GM18909 (cell line): ENCODE results near the gene MACROD2.
"Not testable (repeated sequence)": the region's sequence is repeated elsewhere in the genome, so short reads cannot be mapped to it uniquely, and the experiment has no call there.

Source experiments
- ATAC-seq: cut with Tn5 transposase; IDR thresholded peaks from one replicate; pipeline ENCODE4 v1.9.1; 2021; ENCODE audit warnings: mild to moderate bottlenecking; ENCODE audit not compliant: unreplicated experiment, poor library complexity

Gene MACROD2

GRCh38 chr20:14951707-14952418 is 956.5 kb downstream of the MACROD2 start:
- no peak for ATAC-seq

- no peak for ATAC-seq
Measured at GRCh38 chr20:14953736-14954135, 958.4 kb downstream of the MACROD2 start.

DNA sequence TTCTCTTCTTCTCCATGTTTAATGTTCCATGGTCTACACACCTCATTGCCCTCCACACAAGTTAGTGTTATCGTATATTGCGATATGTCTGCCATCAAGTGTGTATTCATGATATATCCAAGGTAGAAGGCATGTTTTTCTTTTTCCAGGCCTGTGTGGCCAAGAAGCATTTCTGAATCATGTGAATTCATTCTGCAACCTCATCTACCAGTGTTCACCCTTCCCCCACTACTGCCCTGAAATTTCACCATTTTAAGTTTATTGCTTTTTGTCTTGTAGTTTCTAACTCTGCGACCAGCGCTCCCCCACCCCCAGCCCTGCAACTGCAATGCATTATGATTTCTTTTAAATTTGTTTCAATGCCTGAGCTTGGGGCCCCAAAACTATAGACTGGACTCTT is 960.1 kb downstream of the MACROD2 start:
- ATAC-seq, result no peak

- ATAC-seq, result no peak
Measured at GRCh38 chr20:14956026-14956425, 960.7 kb downstream of the MACROD2 start.

DNA sequence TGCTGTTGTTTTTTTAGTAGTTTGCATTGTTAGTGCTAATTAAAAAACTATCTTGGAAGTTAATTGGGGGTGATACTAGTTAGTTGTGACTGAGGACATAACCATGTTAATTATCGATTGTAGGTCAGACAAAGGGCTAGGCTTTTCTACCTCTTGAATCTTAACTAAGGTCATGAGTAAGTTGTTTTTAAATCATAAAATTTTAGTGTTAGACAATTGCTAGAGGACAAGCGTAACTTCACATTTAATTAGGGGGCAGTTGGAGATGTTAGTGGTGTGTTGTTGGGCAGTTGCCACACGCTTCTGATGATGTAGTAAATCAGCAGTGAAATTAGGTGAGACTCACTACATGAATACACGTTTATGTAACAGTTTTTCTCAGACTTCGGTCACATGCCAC is 961.2 kb downstream of the MACROD2 start:
- ATAC-seq, result no peak

GRCh38 chr20:14957402-14957801 is 962.1 kb downstream of the MACROD2 start:
- no peak for ATAC-seq

DNA sequence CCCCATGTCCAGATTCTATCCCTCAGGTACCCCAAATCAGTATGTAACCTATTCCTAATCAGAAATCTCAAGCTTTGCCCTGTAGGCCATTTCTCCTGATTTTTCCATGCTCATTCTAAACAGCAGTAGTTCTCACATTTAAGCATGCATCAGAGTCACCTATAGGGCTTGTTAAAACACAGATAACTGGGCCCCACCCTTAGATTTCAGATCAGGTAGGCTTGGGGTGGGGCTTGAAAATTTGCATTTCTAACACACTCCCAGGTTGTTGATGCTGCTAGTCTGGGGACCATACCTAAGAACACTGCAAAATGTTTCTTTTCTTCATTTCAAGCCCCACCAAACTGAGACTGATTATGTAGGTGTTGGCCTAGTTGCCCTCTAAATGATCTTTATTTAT is 963.3 kb downstream of the MACROD2 start:
- ATAC-seq, result no peak

GRCh38 chr20:14959506-14960475 is 964.5 kb downstream of the MACROD2 start:
- ATAC-seq, result no peak

- no peak for ATAC-seq
Measured at GRCh38 chr20:14960831-14961230, 965.5 kb downstream of the MACROD2 start.

GRCh38 chr20:14963262-14963663 is 967.9 kb downstream of the MACROD2 start:
- no peak for ATAC-seq

- ATAC-seq, result no peak
Measured at GRCh38 chr20:14966203-14966602, 970.9 kb downstream of the MACROD2 start.

- ATAC-seq, result no peak
Measured at GRCh38 chr20:14966808-14967207, 971.5 kb downstream of the MACROD2 start.

GRCh38 chr20:14972256-14972655 is 976.9 kb downstream of the MACROD2 start:
- no peak for ATAC-seq

GRCh38 chr20:14972690-14973089 is 977.4 kb downstream of the MACROD2 start:
- no peak for ATAC-seq

DNA sequence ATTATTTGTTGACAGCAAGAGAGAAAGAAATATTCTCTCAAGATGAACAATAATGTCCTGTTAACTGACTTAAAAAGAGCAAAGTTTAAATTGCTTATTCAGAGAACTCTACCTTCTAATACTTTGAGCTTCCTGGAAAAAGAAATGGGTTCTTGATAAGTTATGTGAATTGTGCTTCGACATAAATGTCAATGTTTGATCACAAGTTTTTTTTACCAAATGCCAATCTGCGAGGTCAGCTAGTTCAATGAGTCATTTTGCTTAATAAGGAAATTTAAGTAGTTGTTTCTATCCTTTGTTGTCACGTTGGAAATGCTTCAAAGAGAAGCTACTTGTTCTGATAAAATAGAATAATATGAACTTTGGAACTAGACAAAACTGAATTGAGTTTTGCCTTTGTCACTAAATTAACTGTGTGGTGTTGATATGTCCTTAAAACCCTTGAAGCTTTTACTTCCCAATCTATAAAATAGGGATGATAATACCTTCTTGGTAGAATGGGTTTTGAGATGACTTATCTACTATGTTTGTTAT is 984.2 kb downstream of the MACROD2 start:
- no peak for ATAC-seq

DNA sequence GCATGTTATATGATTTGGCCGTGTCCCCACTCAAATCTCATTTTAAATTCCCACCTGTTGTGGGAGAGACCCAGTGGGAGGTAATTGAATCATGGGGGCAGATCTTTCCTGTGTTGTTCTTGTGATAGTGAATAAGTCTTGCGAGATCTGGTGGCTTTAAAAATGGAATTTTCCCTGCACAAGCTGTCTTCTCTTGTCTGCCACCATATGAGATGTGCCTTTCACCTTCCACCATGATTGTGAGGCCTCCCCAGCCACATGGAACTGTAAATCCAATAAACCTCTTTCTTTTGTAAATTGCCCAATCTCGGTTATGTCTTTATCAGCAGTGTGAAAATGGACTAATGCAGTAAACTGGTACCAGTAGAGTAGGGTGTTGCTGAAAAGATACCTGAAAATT is 986.2 kb downstream of the MACROD2 start:
- ATAC-seq, result not testable (repeated sequence)

DNA sequence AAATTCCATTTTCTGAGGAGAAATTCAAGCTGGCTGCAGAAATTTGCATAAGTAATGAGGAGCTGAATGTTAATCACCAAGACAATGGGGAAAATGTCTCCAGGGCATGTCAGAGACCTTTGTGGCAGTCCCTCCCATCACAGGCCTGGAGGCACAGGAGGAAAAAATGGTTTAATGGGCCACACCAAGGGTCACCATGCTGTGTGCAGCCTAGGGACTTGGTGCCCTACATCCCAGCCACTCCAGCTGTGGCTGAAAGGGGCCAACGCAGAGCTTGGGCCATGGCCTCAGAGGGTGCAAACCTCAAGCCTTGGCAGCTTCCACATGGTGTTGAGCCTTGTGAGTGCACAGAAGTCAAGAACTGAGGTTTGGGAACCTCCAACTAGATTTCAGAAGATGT is 987.0 kb downstream of the MACROD2 start:
- ATAC-seq, result not testable (repeated sequence)

GRCh38 chr20:14984305-14984704 is 989.0 kb downstream of the MACROD2 start:
- no peak for ATAC-seq

GRCh38 chr20:14984768-14985622 is 989.7 kb downstream of the MACROD2 start:
- no peak for ATAC-seq

DNA sequence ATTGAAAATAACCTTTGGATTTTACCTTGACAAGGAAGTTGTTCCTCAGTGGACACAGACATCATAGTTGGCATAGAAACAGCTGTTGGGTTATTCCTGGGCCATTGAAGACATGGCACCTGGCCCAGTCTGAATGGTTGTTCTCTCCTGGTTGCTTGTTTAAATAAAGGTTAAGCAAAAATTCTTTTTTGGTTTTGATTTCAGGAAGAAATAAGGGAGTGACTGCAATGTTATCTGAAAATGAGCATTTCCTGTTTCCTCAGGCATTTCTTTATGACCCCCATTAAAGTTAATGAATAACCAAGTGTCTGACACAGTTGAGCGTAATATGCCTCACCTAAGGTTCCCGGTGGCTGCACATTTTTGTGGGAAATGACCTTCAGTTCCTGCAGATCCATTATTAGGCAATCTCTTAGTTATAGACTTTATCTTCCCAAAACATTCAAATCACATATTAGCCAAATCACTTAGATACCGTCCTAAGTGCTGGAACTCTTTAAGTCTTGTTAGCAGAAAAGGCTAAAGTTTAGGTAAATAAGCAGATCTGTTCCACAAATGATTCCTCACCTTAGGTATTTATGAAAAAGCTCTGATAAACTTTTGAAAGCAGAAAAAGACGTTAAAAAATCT is 990.8 kb downstream of the MACROD2 start:
- ATAC-seq, result no peak
